Measurements from ENCODE around the gene KCNH8. TPM values are rescaled to one million over a fixed set of nuclear protein-coding genes. Genes with fewer than 3 reads are reported as not detected.
A peak's percentile ranks its signal among the peaks of the same experiment; 100 is the strongest.

Gene KCNH8
- total and polyA plus RNA-seq, 2 donors (not counting 1 experiment from before 2014, with no cell fraction given), result under 0.01 TPM; not detected in 1

DNA sequence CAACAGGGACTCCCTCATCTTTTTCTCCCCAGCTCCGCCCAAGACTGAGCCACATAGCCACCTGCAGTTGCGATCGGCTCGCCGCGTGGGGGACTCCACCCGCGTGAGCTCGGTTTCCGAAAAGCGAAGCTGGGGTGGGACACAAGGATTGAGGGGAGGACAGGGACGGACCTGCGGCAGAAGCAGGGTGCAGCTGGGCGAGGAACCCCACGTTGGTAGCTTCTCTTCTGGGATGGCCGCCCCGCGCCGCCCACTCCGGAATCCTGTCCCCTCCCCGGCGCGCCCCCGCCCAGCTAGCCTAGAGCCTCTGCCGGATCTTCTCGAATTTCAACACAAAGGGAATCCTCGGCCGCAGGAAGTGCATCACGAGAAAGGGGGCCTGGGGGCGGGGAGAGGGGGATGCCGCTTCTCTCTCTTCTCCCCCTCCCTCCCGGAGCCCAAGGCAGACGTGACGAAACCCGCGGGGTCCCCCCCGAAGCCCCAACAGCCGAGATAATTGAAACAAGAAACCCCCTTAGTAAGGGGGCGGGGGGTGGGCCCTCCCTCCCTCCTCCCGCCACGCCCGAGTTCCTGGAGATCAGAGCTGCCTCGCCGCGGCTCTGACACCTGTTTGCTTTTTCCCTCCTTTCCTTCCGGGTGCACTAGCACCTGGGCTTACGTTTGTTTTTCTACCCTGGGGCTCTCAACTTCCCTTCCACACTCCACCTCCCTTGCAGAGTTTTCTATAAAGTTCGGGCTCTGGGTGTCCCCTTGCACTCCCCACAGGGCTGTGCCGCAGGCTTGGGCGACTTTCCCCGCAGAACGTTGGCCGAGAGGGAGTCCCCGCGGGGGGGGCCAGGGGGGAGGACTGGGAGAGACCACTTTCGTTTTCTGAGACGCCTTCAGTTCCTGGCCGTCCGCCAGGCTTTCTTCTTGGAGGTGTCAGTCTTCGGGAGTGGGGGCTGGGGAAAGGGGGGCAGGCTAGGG is 1.3 kb upstream of the KCNH8 start:
- Histone ChIP-seq H3K4me3 (replicated peaks in 1 of 4; ENCODE audit: control extremely low read depth in 1 of 4, insufficient read depth in 1 of 4, low read depth in 3 of 4, low read length in 4 of 4) (peak overlapping the region; percentile 60 to 82 (median 72)), H4K20me1 (ENCODE audit: control insufficient read depth, extremely low read depth, insufficient read depth, low read length) (no peaks in the 10 kb centered on the region), H3K27me3 (ENCODE audit: control insufficient read depth, insufficient read depth, low read length) (peaks cover 6% of the 10 kb centered on the region), H3K4me2 (ENCODE audit: extremely low read depth, insufficient read depth, low read length) (peak overlapping the region; percentile 85), H3K79me2 (ENCODE audit: control insufficient read depth, insufficient read depth, low read length) (no peaks in the 10 kb centered on the region), H3K4me1 (ENCODE audit: control insufficient read depth, extremely low read depth, insufficient read depth, low read length) (no peaks in the 10 kb centered on the region), H3K9me3 (ENCODE audit: control insufficient read depth, insufficient read depth, low read depth, low read length) (no peaks in the 10 kb centered on the region), H2AFZ (ENCODE audit: low read length) (peak overlapping the region; percentile 92), H3K27ac (ENCODE audit: insufficient read depth, low read length) (no peak overlapping the region), H3K36me3 (ENCODE audit: control insufficient read depth, insufficient read depth, low read length) (no peaks in the 10 kb centered on the region), H3K9ac (ENCODE audit: insufficient read depth, low read length) (peak overlapping the region; percentile 23)
- DNase-seq (ENCODE audit: low read depth in 2 of 2), result peak; percentile 48 to 65
- no peak for TF ChIP-seq EZH2 (IDR thresholded peaks at IDR 0.05; ENCODE audit: low read length, missing control alignments)
- TF ChIP-seq, protein P1, sequence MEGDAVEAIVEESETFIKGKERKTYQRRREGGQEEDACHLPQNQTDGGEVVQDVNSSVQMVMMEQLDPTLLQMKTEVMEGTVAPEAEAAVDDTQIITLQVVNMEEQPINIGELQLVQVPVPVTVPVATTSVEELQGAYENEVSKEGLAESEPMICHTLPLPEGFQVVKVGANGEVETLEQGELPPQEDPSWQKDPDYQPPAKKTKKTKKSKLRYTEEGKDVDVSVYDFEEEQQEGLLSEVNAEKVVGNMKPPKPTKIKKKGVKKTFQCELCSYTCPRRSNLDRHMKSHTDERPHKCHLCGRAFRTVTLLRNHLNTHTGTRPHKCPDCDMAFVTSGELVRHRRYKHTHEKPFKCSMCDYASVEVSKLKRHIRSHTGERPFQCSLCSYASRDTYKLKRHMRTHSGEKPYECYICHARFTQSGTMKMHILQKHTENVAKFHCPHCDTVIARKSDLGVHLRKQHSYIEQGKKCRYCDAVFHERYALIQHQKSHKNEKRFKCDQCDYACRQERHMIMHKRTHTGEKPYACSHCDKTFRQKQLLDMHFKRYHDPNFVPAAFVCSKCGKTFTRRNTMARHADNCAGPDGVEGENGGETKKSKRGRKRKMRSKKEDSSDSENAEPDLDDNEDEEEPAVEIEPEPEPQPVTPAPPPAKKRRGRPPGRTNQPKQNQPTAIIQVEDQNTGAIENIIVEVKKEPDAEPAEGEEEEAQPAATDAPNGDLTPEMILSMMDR (conservative IDR thresholded peaks at IDR 0.05 in 1 of 2, IDR thresholded peaks at IDR 0.05 in 1 of 2; ENCODE audit: low read depth in 1 of 2, low read length in 2 of 2), result peak; percentile 44 to 50

GRCh38 chr3:19148768-19149091 is 420 bp downstream of the KCNH8 start:
- H4K20me1 ChIP-seq (ENCODE audit: control insufficient read depth, extremely low read depth, insufficient read depth, low read length), result no peaks in the 10 kb centered on the region
- H3K27me3 ChIP-seq (ENCODE audit: control insufficient read depth, insufficient read depth, low read length), result peaks cover 6% of the 10 kb centered on the region
- H3K4me3 ChIP-seq (replicated peaks in 1 of 4; ENCODE audit: control extremely low read depth in 1 of 4, insufficient read depth in 1 of 4, low read depth in 3 of 4, low read length in 4 of 4), result no peak overlapping the region
- no peaks in the 10 kb centered on the region for H3K79me2 ChIP-seq (ENCODE audit: control insufficient read depth, insufficient read depth, low read length)
- H3K4me2 ChIP-seq (ENCODE audit: extremely low read depth, insufficient read depth, low read length), result no peak overlapping the region
- no peak overlapping the region for H3K9ac ChIP-seq (ENCODE audit: insufficient read depth, low read length)
- H3K36me3 ChIP-seq (ENCODE audit: control insufficient read depth, insufficient read depth, low read length), result no peaks in the 10 kb centered on the region
- H3K9me3 ChIP-seq (ENCODE audit: control insufficient read depth, insufficient read depth, low read depth, low read length), result no peaks in the 10 kb centered on the region
- TF ChIP-seq EZH2 (IDR thresholded peaks at IDR 0.05; ENCODE audit: low read length, missing control alignments), result no peak
- TF ChIP-seq, protein P1 (conservative IDR thresholded peaks at IDR 0.05 in 1 of 2, IDR thresholded peaks at IDR 0.05 in 1 of 2; ENCODE audit: low read depth in 1 of 2, low read length in 2 of 2), result no peak
- H3K4me1 ChIP-seq (ENCODE audit: control insufficient read depth, extremely low read depth, insufficient read depth, low read length), result no peaks in the 10 kb centered on the region
- H2AFZ ChIP-seq (ENCODE audit: low read length), result no peak overlapping the region
- no peak overlapping the region for H3K27ac ChIP-seq (ENCODE audit: insufficient read depth, low read length)
- no peak for DNase-seq (ENCODE audit: low read depth in 2 of 2)

- no peaks in the 10 kb centered on the region for H3K79me2 ChIP-seq (ENCODE audit: control insufficient read depth, insufficient read depth, low read length)
- no peaks in the 10 kb centered on the region for H3K9me3 ChIP-seq (ENCODE audit: control insufficient read depth, insufficient read depth, low read depth, low read length)
- no peaks in the 10 kb centered on the region for H3K4me1 ChIP-seq (ENCODE audit: control insufficient read depth, extremely low read depth, insufficient read depth, low read length)
- no peak overlapping the region for H3K4me2 ChIP-seq (ENCODE audit: extremely low read depth, insufficient read depth, low read length)
- H3K27me3 ChIP-seq (ENCODE audit: control insufficient read depth, insufficient read depth, low read length), result peaks cover 6% of the 10 kb centered on the region
- DNase-seq (ENCODE audit: low read depth in 2 of 2), result peak; percentile 13 to 20
- H3K9ac ChIP-seq (ENCODE audit: insufficient read depth, low read length), result no peak overlapping the region
- no peak overlapping the region for H3K4me3 ChIP-seq (replicated peaks in 1 of 4; ENCODE audit: control extremely low read depth in 1 of 4, insufficient read depth in 1 of 4, low read depth in 3 of 4, low read length in 4 of 4)
- no peaks in the 10 kb centered on the region for H3K36me3 ChIP-seq (ENCODE audit: control insufficient read depth, insufficient read depth, low read length)
- TF ChIP-seq EZH2 (IDR thresholded peaks at IDR 0.05; ENCODE audit: low read length, missing control alignments), result no peak
- TF ChIP-seq, protein P1 (conservative IDR thresholded peaks at IDR 0.05 in 1 of 2, IDR thresholded peaks at IDR 0.05 in 1 of 2; ENCODE audit: low read depth in 1 of 2, low read length in 2 of 2), result no peak
- H3K27ac ChIP-seq (ENCODE audit: insufficient read depth, low read length), result no peak overlapping the region
- no peaks in the 10 kb centered on the region for H4K20me1 ChIP-seq (ENCODE audit: control insufficient read depth, extremely low read depth, insufficient read depth, low read length)
- no peak overlapping the region for H2AFZ ChIP-seq (ENCODE audit: low read length)
Observed at GRCh38 chr3:19149368-19149767, 1.1 kb downstream of the KCNH8 start.

All from fibroblast of lung (primary cell).